GM15510 (cell line): ENCODE measurements around the gene SORCS2.

Experiments
- POLR2A ChIP-seq: IDR thresholded peaks from 3 replicates; pipeline ENCODE4 v1.6.1; 2011; ENCODE audit warnings: borderline replicate concordance; ENCODE audit not compliant: insufficient read length; ENCODE audit errors: extremely low read depth

SORCS2 gene

DNA sequence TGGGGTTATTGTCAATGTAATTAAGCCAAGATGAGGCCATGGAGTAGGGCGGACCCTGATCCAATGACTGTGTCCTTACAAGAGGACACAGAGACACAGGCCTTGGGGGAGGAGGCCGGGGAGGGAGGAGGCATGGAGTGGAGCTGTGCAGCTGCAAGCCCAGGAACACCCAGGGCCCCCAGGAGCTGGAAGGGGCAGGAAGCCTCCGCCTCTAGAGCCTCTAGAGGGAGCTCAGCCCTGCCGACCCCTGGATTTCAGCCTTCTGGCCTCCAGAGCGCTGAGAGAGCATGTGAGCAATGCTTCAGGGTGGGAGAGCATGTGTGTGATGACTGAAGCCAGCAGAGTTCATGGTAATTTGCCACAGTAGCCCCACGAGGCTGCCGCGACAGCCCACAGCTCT lies 512.7 kb downstream of the SORCS2 start:
- no peak for TF ChIP-seq POLR2A

DNA sequence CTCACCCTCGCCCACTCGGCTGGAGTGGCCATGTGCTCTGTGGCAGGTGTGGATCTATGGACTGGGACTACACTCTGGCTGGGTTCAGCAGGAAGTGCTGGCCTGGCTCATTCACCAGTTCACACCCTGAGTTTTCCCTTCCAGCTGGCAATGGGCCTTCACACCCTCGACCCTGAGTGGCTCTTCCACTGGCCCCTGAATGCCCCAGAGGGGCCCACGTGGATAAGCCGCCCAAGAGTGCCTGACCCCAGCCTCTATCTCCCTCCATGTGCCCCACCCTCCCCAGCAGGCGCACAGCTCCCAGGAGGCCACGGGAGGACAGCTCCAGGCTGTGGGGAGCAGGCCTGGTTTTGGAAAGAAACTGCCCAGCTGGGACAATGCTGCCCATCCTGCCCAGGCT lies 513.3 kb downstream of the SORCS2 start:
- TF ChIP-seq POLR2A: no peak

DNA sequence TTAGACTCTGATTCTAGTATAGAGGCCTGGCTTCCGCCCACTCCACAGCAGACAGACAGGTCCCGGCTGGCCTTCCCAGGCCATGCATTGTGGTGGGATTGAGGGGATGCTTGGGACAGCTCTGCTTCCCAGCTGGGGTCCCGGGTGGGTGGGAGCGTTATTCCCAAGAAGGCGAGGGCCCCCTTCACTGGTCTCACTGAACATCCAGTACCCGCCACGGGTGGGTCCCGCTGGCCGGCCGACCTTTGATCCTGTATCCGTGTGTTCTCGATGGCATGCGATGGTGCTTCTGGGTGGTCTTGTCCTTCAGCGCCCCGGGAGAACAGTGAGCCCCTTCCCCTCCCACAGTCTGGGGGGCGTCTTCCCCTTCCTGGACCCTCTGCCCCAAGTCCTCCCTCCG lies 515.9 kb downstream of the SORCS2 start:
- TF ChIP-seq POLR2A: no peak

DNA sequence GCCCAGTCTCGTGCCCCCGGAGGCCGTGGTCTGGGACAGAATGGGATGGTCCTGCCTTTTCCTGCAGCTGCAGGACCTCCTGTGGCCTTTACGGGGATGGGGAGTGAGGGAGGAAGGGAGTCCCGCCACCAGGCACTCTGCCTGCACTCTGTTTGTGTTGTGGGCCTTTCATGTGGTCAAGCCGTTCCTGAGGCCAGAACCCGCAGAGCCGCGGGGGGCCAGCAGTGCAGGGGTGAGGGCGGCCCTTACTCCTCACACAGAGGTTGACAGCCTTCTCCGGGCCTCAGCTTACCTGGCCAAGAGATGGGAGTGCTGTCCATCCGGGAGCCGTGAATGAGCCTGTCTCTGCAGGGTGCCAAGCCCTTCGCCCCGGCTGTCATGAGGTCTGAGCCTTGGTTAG lies 516.6 kb downstream of the SORCS2 start:
- TF ChIP-seq POLR2A: no peak

DNA sequence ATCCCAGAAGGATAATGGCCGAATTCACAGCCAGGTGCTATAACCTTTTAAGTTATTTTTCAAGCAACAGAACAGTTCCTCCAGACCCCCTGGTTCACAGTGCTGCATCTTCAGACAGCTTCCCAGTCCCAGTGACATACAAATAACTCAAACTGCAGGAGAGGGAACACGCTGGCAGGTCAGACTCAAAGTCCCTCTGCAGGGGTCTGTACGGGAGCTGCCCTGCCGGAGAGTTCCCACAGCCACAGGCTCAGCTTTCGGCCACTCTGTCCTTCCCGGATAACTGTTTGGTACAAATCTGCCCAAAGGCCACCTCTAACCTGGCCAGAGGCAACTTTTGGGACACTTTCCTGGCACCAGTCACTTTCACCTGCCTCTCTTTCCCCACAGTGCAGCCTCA lies 517.1 kb downstream of the SORCS2 start:
- no peak for TF ChIP-seq POLR2A

DNA sequence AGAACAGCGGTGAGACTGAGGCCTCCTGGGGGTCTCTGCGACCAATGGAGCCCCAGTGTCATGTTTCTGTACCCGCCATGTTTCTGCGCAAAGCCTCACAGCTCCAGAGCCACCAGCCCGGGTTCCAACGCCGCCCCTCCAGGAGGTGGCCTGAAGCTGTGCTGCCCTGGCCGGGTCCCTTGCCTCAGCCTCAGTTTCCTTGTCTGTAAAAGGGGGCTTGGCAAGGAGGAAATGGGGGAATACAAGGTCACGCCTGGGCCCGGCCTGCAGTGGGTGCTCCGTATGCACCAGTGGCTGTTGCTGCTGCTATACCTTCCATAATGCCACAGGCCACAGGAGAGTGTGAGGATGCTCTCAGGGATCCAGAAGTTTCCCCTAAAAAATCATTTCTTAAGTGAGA lies 517.8 kb downstream of the SORCS2 start:
- TF ChIP-seq POLR2A: no peak

DNA sequence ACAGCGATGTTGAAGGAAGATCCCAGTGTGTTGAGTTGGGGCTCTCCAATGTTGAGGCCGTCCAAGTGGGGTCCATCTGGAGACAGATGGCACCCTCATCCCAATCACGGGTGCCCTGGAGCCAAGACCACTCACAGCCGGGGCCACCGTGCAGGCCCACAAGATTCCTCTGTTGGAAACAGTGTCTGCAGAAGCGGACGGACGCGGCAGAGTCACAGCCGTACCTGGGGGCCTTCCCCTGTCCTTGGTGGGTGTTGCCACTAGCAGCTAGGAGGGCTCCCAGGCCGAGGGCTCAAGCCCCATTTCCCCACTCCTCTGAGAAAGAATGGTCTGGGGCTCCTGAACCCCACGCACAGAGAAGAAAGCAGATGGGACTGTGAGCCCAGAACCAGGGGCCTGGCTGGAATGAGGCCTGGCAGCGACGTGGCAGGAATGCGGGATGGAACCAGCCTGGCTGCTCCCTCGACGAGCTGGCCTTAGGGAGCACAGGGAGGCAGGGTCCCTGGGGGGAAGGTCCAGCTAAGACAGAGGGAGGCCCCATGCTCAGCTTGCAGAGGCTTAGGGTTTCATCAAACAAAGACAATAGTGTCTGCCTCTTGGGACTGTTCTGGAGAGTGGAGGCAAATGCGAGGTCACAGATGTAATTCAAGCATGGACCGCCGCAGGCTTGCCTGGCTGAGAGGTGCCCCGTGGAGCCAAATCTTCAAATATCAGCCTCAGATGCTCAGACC lies 518.4 kb downstream of the SORCS2 start:
- TF ChIP-seq POLR2A: no peak

DNA sequence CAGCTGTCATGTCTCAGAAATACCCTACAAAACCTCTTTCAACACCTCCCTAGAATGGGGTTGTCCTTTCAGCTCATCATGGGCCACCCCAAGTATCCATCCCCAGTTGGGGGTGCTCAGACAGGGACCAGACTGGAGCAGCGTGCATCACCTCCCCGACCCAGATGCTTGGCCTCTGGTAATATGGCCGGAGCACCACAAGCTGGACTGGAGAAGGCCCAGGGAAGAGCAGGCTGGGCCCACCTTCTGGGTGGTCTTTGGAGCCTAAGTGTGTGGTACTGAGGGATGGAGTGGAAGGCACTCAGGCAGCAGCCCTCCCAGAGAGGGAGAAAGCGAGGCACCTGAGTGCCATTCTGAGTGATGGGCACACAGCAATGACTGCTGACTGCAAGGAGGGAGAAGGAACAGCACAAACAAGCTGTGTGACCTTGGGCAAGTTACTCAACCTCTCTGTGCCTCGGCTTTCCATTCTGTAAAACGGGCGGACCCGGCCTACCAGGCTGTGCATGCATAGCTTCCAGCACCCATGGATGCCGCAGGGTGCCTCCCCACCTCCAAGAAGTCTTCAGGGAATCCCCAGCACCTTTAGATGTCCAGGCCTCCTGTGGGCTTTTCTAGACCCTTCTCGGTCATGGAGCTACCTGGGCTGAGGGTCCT lies 519.1 kb downstream of the SORCS2 start:
- no peak for TF ChIP-seq POLR2A

DNA sequence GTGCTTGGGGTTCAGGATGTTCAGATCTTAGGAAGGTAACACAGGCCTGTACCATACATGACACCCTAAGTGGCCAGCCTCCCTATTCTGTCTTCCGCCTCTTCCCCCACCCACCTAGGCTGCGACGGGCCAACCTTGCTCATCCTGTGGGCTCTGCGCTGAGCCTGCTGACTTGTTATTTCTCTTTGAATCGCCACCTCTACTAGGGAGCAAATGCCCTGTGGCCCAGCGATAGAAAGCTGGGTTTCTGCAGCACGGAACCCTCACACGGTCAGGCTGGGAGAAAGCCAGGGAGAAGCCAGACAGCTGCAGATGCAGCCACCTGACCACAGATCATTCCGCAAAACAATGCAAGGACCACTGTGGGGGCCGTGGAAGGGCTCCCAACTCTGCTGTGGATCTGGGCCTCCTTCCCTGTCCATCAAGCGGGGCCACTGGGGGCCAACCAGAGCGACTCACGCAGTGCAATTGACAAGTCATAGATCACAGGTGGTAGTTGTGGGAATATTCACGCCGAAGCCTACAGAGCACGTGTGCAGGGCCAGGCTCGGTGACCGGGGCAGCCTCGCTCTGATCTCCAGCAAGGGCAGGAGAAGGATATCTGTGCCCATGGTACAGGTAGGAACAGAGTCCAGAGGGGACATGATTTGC lies 519.8 kb downstream of the SORCS2 start:
- no peak for TF ChIP-seq POLR2A

DNA sequence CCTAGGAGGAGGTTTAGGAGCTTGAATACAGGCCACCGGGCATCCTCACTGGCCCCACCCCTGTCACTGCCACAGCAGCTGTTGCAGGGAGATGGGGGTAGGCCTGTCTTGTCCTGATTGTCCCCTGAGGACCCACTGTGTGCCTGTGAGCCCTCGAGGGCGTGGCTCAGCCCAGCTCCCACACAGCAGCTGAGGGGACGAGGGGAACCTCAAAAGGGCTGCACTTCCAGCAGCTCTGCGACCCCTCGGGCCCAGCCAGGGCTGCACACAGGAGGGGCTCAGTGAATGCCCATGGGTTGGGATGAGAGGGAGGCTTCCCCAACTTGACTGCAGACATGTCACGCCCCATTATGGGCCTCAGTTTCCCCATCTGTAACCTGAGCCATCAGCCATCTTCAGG lies 521.4 kb downstream of the SORCS2 start:
- no peak for TF ChIP-seq POLR2A

DNA sequence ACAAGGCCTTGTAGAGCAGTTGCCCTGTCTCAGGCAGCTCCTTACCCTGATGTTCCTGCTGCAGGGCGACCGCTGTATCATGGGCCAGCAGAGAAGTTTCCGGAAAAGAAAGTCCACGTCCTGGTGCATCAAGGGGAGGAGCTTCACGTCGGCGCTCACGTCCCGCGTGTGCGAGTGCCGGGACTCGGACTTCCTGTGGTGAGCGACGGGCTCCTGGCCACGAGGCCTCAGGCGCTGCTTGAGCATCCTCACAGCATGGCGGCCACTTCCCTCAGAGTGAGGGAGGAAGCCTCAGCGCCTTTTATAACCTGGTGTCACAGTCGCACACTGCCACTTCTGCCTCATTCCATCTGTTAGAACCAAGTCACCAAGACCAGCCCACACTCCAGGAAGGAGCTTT lies 521.8 kb downstream of the SORCS2 start:
- TF ChIP-seq POLR2A: no peak

DNA sequence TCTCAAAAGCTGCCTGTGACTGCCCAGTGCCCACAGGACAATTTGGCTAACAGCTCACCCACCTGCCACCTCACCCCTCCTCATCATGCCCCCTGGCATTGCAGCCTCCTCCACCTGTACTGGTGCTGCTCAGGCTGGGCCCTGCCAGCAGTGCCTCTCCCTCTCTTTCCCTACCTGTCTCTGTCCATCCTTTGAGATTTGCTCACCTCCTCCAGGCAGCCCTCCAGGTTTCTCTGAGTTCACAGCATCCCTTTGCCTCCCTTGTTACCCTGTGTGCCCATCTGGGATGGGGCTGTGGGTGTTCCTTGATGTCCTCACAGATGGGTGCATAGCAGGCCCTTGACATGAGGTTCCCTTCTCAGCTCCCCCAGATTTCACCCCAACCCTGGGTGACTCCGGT lies 522.4 kb downstream of the SORCS2 start:
- TF ChIP-seq POLR2A: no peak

DNA sequence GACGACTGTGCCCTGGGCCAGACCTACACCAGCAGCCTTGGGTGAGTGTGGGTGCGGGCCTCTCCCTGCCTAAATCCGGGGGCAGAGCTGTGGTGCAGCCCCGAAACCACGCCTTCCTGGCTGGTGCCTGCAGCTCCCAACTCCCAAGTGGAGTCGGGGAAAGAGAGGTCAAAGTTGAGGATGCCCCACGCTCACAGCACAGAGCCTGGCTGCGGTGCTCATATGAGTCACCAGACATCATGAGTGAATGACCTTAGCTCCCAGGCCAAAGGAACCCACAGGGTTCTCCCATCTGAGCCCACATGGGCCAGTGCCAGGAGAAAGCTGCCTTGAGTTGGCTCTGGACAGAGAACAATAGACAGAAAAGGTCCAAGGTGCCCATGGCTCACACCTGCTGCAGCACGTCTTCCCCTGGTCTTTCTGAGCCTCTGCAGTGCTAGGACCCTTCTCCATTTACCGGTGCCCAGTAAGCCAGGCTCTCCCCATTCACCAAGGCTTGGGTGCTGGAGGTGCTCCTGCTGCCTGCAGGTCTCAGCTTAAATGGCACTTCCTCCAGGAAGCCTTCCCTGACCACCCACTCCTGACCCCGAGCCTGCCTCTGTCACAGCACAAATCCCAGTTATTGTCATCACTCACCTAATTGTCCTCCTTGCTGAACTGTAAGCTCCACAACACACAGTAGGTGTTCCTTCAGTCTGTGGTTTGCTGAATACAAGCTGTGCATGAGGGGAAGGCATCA lies 523.1 kb downstream of the SORCS2 start:
- TF ChIP-seq POLR2A: no peak

DNA sequence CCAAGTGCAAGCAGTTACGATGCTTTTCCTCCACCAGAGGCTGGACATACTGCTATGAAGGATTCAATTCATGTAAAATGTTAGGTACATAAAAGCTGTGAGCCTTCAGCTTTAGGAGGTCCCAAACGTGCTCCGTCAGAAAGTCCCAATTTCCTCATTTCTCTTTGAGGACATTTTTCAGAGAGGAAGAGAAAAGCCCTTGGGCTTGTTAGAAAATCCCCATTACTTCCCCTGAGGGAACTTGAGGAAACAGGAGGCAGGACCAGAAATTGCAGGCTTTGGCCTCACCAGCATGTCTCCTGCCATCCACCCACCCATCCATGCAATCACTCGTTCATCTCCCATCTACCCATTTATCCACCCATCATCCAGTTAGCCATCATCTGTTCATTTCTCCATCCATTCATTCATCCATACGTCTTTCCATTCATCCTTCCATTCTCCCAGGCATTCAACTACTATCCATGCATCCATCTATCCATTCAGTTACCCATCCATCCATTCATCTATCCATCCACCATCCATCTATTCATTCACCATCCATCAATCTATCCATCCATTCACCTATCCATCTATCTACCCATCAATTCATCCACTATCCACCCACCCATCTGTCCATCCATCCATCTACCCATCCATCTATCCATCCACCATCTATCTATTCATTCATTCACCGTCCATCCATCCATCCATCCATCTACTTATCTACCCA lies 523.8 kb downstream of the SORCS2 start:
- no peak for TF ChIP-seq POLR2A

DNA sequence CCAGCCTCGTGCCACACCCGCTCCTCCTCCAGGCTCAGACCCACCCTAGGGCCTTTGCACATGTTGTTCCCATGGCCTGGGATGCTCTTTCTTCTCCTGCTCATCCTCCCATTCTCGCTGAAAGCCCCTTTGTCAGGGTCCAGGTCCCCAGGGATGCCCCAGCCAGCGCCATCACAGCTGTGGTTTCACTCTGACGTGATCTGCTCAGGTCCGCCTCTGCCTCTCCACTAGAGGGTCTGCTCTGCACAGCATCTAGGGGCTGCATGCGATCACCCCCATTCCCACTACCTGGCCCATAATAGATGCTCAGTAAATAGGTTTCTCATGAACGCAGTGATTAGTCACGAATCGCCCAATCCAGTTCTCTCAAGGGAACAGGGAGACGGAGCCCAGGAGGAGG lies 524.8 kb downstream of the SORCS2 start:
- TF ChIP-seq POLR2A: no peak

DNA sequence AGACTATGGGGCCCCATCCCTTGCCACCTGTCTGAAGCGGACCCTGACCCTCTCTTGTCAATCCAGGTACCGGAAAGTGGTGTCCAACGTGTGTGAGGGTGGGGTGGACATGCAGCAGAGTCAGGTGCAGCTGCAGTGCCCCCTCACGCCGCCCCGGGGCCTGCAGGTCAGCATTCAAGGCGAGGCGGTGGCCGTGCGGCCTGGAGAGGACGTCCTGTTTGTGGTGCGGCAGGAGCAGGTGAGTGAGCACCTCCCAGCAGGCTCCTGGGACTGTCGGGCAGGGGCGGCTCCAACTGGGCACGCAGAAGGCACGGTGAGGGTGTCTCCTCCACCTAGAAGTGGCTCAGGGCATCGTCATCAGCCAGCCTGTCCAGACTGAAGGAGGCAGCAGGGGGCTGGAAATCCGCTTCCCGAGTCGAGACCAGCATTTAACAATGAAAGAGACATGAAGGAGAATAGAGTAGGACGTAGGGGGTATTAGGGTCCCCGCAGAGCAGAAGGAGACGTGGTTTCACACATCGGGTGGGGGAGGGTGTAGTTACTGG lies 525.7 kb downstream of the SORCS2 start:
- no peak for TF ChIP-seq POLR2A
